ENCODE results near the gene CDKN2B-AS1.
A peak's percentile ranks its signal among the peaks of the same experiment; 100 is the strongest.
"Not testable (repeated sequence)": the region's sequence is repeated elsewhere in the genome, so short reads cannot be mapped to it uniquely, and the experiment has no call there.

The CDKN2B-AS1 gene

DNA sequence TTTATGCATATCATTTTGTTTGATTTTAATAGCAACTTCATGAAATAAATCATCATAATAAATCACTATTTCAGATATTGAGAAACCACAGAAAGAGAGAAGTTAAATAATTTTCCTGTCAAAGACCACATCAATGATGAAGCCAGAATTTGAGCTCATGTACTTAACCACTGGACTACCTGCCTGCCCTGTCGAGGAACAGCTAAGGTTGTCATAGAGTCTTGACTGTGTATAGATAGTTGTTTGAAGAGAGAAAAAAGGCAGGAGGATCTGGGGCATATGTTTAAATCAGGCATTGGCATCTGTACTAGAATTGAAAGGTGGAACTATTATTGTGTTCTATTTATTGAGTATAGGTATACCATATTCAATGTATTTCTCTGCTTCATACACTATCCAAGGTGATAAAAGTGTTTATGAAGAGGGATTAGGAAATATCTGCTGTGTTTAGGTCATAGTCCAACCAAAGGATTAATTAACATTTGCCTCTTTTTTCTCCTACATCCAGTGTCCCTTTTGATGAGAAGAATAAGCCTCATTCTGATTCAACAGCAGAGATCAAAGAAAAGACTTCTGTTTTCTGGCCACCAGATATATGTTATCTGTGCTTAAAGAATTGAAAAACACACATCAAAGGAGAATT lies 51.8 kb downstream of the CDKN2B-AS1 start:
- no peak for DNase-seq

DNA sequence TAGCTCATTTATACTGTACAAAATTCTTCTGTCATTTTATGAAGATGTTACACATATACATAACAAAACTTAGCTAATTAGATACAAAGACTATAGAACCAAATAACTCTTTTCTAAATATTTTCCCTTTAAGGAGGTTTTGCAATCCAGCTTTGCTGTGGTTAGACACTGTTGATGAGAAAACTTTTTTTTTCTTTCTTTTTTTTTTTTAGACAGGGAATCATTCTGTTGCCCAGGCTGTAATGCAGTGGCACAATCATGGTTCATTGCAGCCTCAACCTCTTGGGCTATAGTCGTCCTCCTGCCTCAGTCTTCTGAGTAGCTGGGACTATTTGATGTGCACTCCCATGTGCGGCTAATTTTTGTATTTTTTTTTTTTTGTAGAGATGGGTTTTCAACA lies 53.0 kb downstream of the CDKN2B-AS1 start:
- no peak for DNase-seq

DNA sequence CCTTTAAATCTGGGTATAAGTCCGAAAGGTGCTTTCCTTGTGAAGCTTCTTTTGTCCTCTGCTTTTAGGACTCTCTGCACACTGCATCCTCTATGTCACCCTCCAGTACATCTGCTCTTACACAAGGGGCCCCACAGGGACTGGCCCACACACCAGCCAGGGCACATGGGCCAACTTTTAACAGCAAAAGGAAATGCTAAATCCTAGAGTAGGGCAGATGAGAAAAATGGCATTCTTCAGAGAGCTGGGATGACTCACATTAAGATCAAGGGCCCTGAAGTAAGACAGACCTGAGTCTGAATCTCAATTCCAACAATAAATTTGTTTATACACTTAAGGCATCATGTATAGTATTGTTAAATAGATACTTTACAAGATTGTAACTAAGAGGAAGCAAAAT lies 54.8 kb downstream of the CDKN2B-AS1 start:
- no peak for DNase-seq

DNA sequence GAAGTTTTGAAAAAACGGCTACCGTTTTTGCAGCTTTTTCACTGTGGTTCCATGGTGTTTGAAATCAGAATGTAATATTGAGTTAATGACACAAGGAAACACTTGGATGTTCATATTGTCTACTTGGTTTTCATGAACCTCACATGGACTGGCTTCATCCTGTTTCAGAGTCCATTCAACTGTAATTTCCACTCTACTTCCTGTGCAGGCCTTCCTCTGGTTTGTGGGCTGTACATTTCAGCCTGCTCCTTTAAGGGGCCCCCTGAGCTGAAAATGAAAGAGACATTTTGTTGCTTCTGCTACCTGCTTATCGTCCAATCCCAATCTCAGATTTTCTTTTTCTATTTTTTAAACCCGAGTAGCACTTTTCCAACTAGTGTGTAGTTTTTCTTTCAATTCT lies 56.3 kb downstream of the CDKN2B-AS1 start:
- DNase-seq: peak; percentile 48

DNA sequence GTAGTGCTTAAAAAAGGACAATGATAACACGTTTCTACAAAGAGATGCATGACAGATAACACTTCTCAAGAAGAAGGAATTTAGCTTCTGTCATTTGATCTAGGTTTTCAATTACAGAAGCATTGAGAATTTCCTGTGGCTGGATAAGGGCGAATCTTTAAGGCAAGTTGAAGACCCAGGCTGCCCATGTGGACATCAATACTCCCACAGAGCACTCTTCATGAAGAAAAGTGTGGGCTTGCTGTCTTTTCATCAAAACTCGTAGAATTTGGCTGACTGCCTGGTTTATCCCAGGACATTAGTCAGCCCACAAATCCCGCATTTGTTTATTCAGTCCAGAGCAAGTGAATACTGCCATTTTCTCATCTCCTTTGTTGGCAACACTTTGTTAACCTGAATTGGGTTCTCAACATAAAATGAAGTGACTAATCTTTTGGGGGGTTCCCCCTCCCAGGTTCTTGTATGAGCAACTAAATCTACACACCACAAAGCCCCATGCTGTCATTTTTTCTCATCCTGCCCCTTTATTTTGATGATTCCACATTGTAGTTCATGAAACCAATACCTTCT lies 57.9 kb downstream of the CDKN2B-AS1 start:
- no peak for DNase-seq

DNA sequence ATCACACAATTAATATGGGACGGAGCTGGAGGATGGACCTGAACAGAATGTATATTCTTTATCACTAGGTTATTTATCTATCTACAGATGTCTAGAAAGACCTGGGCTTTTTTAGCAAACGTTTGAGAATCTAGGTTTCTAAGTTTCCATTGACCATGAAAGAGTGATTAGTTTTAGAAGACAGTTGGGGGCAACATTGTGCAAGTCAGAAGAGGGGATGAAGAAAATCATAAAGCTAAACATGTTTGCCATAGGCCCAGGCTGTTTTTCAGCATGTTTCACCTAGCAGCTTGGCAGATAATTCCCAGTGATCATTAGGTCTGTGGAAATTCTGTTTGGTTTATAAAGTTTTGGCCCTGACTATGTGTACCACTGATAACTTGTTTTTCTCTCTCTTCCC lies 58.6 kb downstream of the CDKN2B-AS1 start:
- no peak for DNase-seq

DNA sequence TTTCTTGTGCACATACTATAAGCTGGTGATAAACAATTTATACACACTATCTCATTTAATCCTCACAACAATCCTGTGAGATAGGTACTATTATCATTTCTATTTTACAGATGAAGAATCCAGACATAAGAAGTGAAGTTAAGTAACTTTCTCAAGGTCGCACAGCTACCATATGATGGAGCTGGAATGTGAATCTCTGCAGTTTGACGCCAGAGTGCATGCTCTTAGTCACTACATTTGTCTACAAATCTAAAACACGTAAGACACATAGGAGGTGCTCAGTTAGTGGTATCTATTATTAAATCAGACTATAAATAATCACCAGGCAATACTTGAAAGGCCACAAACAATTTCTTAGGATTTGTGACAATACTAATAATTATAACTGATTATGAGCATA lies 59.5 kb downstream of the CDKN2B-AS1 start:
- no peak for DNase-seq

DNA sequence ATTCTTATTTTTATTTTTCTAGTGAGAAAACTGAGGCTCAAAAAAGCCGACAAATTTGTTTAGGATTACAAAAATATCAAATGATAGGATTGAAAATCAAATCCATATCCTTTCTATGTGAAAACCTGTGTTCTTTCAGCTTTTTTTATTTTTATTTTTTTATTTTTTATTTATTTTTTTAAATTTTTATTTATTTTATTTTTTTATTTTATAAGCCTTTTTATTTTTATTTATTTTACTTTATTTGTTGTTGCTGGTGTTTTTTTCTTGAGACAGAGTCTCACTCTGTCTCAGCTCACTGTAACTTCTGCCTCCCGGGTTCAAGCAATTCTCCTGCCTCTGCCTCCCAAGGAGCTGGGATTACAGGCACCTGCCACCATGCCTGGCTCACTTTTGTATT lies 59.9 kb downstream of the CDKN2B-AS1 start:
- DNase-seq: no peak

DNA sequence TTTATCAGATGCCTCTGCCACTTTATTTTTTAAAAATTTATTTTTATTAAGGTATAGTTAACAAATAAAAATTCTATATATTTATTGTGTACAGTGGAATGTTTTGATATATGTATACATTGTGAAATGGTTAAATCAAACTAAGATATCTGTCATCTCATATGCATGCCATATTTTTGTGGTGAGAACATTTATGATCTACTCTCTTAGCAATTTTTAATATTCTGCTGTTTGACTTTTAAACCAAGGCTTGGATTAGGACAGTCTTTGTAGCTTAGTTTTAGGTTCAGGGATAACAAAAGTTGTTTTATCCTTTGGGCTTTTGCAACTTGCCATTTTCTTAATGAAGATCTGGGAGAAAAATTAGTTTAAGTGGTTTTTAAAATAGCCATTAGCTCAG lies 60.5 kb downstream of the CDKN2B-AS1 start:
- no peak for DNase-seq

DNA sequence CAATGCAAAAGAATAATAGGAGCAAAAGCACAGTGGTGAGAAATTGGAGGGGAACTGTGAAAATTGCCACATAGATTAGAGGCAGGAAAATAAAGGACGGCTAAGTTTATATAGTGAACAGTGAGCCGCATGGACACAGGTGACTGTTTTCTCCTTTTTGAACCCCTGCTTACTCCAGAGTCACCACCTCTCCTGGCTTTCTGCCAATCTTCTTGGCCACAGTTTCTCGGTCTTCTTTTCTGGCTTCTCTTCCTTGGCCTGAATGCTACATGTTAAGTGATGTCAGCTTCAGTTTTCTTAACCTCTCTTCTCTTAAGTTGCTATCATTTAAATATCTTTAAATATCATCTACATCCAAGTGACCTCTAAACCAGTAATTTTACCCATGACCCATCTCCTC lies 61.8 kb downstream of the CDKN2B-AS1 start:
- no peak for DNase-seq

DNA sequence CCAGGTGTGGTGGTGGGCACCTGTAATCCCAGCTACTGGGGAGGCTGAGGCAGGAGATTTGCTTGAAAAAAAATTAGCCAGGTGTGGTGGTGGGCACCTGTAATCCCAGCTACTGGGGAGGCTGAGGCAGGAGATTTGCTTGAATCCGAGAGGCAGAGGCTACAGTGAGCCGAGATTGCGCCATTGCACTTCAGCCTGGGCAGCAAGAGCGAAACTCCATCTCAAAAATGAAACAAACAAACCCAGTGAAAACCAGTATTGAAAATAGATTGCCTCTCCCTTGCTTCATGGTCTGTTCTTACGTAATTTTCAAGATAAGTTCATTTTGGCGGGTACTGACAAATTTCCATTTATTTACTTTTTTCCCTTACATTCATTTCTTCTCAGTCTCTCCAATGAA lies 63.4 kb downstream of the CDKN2B-AS1 start:
- DNase-seq: not testable (repeated sequence)

DNA sequence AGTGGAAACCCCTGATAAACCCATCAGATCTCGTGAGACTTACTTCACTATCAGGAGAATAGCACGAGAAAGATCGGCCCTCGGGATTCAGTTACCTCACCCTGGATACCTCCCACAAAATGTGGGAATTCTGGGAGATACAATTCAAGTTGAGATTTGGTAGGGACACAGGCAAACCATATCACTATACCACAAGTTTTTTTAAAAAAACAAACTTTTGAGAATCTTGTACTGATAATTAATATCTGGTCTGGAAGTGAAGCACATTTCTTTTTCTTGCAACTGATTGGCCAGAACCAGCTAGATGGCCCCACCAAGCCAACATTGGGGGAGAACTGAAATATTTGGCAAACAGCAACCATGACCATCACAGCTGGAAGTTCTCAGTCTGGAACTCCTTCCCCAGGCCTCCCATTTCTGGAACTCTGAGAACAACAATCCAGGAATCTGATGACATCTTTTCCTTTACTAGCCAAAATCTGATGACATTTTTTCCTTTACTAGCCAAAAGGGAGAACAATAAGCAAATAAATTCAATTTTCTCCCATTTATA lies 66.3 kb downstream of the CDKN2B-AS1 start:
- DNase-seq: no peak

DNA sequence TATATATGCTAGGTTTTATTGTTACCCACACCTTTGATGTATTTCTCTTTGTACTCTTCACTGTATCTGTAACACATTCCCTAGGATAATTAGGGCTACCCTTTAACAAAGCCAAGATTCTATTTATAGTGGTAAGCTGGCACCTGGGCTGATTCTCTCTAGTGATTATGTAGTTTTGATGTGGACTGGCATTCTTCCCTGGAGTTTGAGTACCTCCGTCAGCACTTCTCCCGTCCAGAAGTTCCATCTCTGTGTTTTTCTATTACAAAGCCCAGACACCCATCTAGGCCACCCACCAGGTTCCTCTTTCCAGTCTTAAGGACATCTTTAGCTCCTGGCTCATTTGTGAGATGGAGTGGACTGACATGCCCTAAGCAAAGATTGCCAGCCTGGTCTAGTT lies 70.4 kb downstream of the CDKN2B-AS1 start:
- no peak for DNase-seq

DNA sequence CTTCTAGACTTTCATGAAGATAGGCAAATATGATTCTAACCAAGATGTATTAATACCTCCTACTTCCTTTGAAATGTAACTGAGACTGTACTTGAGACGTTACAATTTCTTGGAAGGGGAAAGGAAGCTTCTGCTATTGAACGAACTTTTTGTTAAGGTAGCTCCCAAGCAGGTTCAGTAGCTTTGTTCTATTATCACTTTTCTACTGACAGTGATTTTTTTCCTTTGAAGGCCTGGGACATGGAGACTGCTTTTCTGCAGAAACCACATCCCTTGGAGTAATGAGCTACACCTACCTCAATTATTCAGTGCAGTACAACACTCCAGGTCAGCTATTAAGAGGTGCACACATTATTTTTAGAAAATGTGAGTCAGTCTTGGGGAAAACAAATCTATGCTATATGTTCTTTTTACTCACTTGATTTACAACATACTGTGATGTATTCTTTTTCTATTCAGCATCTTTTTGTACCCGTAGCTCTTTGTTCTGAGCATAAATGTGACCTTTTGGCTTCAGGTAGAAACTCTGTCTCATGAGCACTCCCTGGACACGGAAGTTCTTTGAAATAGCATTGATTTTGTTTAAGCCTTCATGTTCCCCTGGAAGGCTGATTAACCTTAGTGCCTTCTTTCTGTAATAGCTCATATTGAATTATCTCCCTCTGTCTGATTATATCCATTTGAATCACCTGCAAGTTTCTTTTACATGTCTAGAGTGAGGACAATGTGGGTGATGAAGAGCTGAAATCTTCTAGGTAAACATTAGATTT lies 71.0 kb downstream of the CDKN2B-AS1 start:
- DNase-seq: no peak

DNA sequence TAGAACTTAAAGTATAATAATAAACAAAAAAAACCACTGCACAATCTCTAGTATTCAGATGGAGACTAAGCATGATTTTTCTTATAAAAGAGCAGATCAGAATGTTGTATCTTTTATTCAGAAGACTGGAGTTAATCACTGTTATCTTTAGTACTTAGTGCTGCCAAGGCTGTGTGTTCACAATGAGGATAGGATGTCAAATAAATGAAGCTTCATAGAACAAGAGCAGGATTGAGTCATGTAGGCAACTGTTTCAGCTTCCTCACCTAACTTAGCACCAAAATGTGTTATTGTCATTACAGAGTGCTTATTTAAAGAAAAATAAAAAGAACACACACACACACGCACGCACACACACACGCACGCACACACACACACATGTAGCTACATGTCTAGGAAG lies 72.6 kb downstream of the CDKN2B-AS1 start:
- DNase-seq: no peak

DNA sequence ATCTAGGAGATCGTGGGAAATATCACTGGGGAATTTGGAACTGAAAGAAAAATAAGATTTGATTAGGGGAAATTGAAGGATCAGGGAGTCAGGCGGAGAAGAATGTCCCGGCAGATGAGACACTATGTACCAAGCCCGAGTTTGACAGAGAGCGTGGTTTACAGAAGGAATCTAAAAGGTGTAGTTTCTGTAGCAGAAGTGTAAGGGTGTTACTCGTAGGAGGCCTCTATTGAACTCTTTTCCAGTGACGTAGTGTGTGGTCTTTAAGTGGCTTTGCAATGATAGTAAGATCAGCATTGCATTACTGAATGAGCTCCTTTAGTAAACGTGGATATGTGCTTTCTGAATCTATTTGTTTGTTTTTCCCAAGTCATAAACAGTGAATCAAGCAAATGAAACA lies 73.8 kb downstream of the CDKN2B-AS1 start:
- no peak for DNase-seq

DNA sequence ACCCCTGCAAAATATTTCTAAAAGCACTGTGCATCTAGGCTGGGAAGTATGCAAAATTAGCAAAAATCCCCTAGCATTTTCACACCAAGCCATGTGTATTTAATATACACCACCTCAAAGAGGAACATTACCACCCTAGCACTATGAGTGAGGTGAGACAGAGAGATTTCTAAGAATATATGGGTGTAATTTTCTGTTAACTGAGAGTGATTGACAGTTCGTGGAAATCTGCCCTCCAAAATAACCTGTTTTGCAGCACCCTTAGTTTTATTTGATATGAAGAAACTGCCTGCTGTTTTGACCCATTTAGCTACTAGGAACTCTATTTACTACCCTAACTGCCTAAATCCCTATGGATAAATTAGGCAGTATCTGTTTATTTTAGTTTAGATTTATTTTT lies 78.8 kb downstream of the CDKN2B-AS1 start:
- DNase-seq: no peak

DNA sequence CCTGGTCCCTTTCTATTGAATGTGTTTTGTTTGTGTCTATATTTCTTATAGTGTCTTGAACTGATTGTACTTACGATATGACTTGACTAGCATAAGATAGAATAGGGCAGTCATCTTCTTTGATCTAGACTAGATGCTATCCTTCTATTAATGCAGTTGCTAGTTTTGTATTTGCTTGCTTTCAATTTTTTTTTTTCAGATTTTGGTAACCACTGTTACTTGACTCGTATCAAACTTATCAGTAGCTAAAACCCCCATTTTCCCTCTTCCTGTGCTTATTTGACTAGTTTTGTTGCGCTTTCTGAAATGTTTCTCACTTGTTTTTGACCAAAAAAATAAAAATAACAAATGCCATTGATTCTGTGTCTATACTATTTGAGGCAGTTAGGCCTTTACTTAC lies 83.5 kb downstream of the CDKN2B-AS1 start:
- DNase-seq: no peak

DNA sequence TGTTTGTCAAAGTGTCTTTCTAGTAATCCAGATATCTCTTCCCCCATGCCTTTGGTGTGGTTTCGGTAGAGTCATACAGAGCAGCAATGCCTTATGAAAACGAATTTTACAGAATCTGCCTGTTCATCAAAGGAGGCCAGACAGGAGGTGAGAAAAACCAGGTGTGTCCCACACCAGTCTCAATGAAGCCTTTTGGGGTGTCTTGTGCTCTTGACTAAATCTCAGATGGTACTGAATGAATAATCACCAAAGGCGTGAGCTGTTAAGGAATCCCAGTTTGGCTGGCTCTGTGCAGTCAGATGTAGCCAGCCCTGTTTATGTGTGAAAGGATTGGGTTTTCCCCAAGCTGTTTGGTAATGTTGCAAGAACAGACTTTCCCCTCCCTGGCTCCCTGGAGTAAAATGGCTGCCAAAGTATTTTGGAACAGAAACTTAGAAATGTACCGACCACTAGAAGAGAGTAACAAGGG lies 85.3 kb downstream of the CDKN2B-AS1 start:
- DNase-seq: no peak

DNA sequence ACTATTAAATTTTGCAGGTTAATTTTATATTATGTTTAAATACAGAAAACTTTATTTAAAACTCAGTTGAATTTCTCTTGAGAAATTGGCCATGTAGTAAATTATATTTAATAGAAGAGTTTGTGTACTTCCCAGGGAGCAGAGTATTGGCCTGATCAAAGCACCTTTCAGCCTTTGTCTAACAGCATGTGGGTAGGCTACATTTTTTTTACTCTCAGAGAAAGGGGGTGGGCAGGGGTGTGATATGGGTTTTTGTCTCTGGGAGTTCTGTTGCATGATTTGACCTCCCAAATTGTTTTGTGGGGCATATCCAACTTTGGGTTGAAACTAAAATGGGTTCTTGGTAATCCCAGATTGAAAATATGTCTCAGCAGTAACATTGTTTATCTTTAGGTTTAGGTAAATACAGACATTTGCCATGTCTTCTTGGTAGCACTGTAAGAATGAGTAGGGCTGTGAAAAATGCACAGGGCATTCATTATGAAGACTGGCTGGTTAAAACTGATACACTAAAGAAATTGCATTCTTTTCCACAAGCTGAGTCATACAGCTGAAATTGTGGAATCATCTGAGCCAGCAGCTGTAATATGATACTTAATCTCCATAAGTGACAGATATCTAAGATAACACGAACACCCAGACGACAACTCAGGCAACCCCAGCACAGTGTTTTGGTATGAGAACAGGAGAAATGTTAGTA lies 89.9 kb downstream of the CDKN2B-AS1 start:
- DNase-seq: no peak

DNA sequence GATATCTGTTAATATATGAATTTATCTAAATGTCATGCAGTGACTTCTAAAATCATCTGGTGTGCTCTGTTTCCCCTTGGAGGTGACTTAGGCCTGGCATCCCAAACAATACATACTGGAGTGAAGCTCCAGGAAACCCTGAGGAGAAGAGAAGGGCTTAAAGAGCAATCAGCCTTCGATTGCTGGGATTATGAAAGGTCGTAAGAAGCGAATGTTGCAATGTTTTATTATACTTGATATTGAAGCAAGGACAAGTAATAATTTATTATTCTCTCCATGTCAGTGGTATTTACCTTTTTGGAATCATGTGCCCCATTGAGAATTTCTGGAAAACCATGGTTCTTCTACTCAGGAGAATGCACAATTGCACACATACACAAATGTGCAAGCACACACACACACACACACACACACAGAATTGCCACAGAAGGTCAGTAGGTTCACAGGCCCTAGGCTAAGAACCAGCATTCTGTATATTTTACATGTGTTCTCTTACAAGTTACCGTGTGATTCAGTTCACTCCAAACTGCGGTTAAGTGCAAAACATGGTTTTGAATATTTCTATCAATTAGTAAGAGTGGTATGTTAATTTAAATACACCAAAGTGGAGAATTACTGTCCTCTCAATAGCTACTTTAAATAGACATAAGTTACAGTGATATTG lies 93.6 kb downstream of the CDKN2B-AS1 start:
- DNase-seq: no peak

DNA sequence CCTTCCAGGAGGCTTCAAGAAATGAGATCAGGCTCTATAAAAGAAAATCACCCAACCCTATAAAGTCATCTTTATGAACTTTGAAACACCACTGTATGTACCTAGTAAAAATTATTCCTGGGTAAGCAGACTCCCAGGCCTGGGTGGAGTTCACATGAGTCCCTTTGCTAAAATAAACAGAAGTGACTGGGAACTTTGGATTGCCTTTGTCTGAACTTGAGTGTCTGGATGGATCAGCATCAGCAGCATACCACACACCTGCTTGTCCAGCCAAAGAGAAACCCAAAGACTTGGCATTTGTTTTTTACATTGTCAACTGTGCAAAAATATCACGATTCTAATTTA lies 94.1 kb downstream of the CDKN2B-AS1 start:
- DNase-seq: no peak

DNA sequence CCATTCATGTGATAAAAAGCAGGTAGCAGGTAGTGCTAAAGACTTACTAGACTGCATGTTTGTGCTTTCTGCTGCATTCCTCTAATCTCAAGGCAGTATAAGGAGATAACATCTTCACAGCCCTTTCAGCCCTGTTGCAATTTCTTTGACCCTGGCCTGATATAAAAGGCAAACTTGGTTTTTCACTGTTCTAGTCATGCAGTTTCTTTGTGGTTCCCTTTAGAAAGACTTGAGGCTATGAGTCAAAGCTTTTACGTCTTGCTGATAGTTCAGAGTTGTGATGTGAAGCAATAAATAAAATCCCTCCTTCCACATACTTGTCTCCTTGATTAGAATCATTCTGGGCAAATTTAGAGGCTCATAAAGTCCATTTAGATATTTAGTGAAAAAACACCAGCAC lies 103.1 kb downstream of the CDKN2B-AS1 start:
- DNase-seq: peak; percentile 12
